HG02610 (cell line): ENCODE measurements around the gene C4orf50.
"Not testable (repeated sequence)": the region's sequence is repeated elsewhere in the genome, so short reads cannot be mapped to it uniquely, and the experiment has no call there.

ENCODE experiments used
- ATAC-seq: cut with Tn5 transposase; IDR thresholded peaks from one replicate; pipeline ENCODE4 v1.9.1; 2021; ENCODE audit warnings: mild to moderate bottlenecking, moderate library complexity; ENCODE audit not compliant: unreplicated experiment

The C4orf50 gene

GRCh38 chr4:6019316-6020263, 1.4 kb upstream of the C4orf50 start:
- ATAC-seq: no peak

- no peak for ATAC-seq
Measured at GRCh38 chr4:6017800-6018199, 431 bp downstream of the C4orf50 start.

GRCh38 chr4:6017030-6017429, 1.2 kb downstream of the C4orf50 start:
- ATAC-seq: no peak

- ATAC-seq: no peak
Measured at GRCh38 chr4:6013564-6013963, 4.7 kb downstream of the C4orf50 start.

GRCh38 chr4:6012200-6012599, 6.0 kb downstream of the C4orf50 start:
- ATAC-seq: no peak

- ATAC-seq: no peak
Measured at GRCh38 chr4:6011686-6012085, 6.5 kb downstream of the C4orf50 start.

GRCh38 chr4:6011271-6011671, 7.0 kb downstream of the C4orf50 start:
- no peak for ATAC-seq

GRCh38 chr4:6010789-6011188, 7.4 kb downstream of the C4orf50 start:
- ATAC-seq: no peak

GRCh38 chr4:6009452-6009851, 8.8 kb downstream of the C4orf50 start:
- ATAC-seq: no peak

GRCh38 chr4:6008766-6009385, 9.4 kb downstream of the C4orf50 start:
- no peak for ATAC-seq

GRCh38 chr4:6008092-6008551, 10.1 kb downstream of the C4orf50 start:
- ATAC-seq: no peak

GRCh38 chr4:6005175-6005574, 13.1 kb downstream of the C4orf50 start:
- no peak for ATAC-seq

- ATAC-seq: not testable (repeated sequence)
Measured at GRCh38 chr4:6003485-6003884, 14.7 kb downstream of the C4orf50 start.

GRCh38 chr4:6002926-6003325, 15.3 kb downstream of the C4orf50 start:
- no peak for ATAC-seq

GRCh38 chr4:6002492-6002833, 15.8 kb downstream of the C4orf50 start:
- no peak for ATAC-seq

GRCh38 chr4:6001680-6002491, 16.3 kb downstream of the C4orf50 start:
- no peak for ATAC-seq

GRCh38 chr4:5999830-6000365, 18.3 kb downstream of the C4orf50 start:
- no peak for ATAC-seq

GRCh38 chr4:5999356-5999755, 18.9 kb downstream of the C4orf50 start:
- no peak for ATAC-seq

- ATAC-seq: no peak
Measured at GRCh38 chr4:5998333-5998936, 19.8 kb downstream of the C4orf50 start.

- no peak for ATAC-seq
Measured at GRCh38 chr4:5996641-5997040, 21.6 kb downstream of the C4orf50 start.
